HepG2 (cell line): ENCODE measurements around the gene CYLD. TPM values are rescaled to one million over a fixed set of nuclear protein-coding genes. Genes with fewer than 3 reads are reported as not detected.

Experiments
- ATAC-seq: fragments of 200-7000 bp; cut with Tn5 transposase; 3 replicates; pipeline ENCODE4 v1.9.1; 2020; ENCODE audit warnings: mild to moderate bottlenecking, moderate library complexity
- BruUV-seq: library from RNA; stranded (reverse); fragments of 400-500 nt; replicated peaks from 2 replicates; lab custom pipeline; 2021; lab: Mats Ljungman, UMichigan
- CTCF ChIA-PET: fragments of 300-600 bp; formaldehyde crosslinking; extraction: SDS; loops from one replicate; lab custom pipeline; 2021; ENCODE audit warnings: low total read pairs, inconsistent platforms, low intra/inter-chr PET ratio; lab: Yijun Ruan, JAX
- POLR2A ChIA-PET: fragments of 350-600 bp; sonication (Branson Sonifier 250); formaldehyde crosslinking; loops from one replicate; lab custom pipeline; 2020; ENCODE audit warnings: antibody characterized with exemption, inconsistent platforms; lab: Yijun Ruan, JAX
- DNase-seq: peaks from one replicate; pipeline ENCODE4 v3.0.0-alpha.2; 2015; ENCODE audit warnings: low spot score
- FAIRE-seq: peaks from 3 replicates; lab custom pipeline; 2011; peaks lifted over from hg19 to GRCh38; lab: Jason Lieb, UNC
- H2AFZ ChIP-seq: one replicate; pipeline ENCODE4 v1.6.1; 2011; ENCODE audit warnings: low read length, inconsistent platforms
- H3K27ac ChIP-seq: fragments of 300-600 bp; 3 replicates; pipeline ENCODE4 v1.8.0; 2011; ENCODE audit warnings: mixed run types, mild to moderate bottlenecking, mixed read lengths, low read length, inconsistent platforms; ENCODE audit not compliant: insufficient read depth; ENCODE audit errors: extremely low read length
- H3K27me3 ChIP-seq, 2 experiments: fragments of 200-600 bp in 1 of 2; 2 replicates in 1 of 2; 3 replicates in 1 of 2; pipeline versions ENCODE4 v1.6.0 to v1.8.0; 2011; ENCODE audit warnings: low read length in 2 of 2, mild to moderate bottlenecking in 2 of 2, moderate library complexity in 2 of 2, inconsistent platforms in 1 of 2; ENCODE audit not compliant: insufficient read depth in 2 of 2, control insufficient read depth in 1 of 2
- H3K36me3 ChIP-seq, 2 experiments: fragments of 200-600 bp in 1 of 2; replicated peaks in 1 of 2; 2 replicates in 1 of 2; 3 replicates in 1 of 2; pipeline versions ENCODE4 v1.5.1 to v1.8.0; 2011; ENCODE audit warnings: low read length in 2 of 2, inconsistent platforms in 1 of 2; ENCODE audit not compliant: insufficient read depth in 2 of 2, control insufficient read depth in 1 of 2
- H3K4me1 ChIP-seq: 2 replicates; pipeline ENCODE4 v1.5.1; 2012; ENCODE audit warnings: low read length, inconsistent platforms; ENCODE audit not compliant: insufficient read depth
- H3K4me2 ChIP-seq: 2 replicates; pipeline ENCODE4 v1.6.0; 2011; ENCODE audit warnings: low read depth, low read length, inconsistent platforms
- H3K4me3 ChIP-seq, 3 experiments: fragments of 200-600 bp in 1 of 3; sonication (generic), shearing (Covaris generic) in 1 of 3; replicated peaks in 1 of 3; 2 replicates each; pipeline ENCODE4 v1.5.1; 2011 to 2016; ENCODE audit warnings: low read length in 3 of 3, inconsistent platforms in 2 of 3, low read depth in 2 of 3, mild to moderate bottlenecking in 2 of 3, control low read depth in 1 of 3, mixed read lengths in 1 of 3; ENCODE audit not compliant: insufficient read depth in 1 of 3
- H3K79me2 ChIP-seq: one replicate; pipeline ENCODE4 v1.6.1; 2011; ENCODE audit warnings: low read length, inconsistent platforms; ENCODE audit not compliant: insufficient read depth
- H3K9ac ChIP-seq: 2 replicates; pipeline ENCODE4 v1.6.0; 2011; ENCODE audit warnings: mild to moderate bottlenecking, low read depth, low read length, inconsistent platforms; ENCODE audit not compliant: insufficient read depth
- H3K9me3 ChIP-seq: 2 replicates; pipeline ENCODE4 v1.5.1; 2012; ENCODE audit warnings: mild to moderate bottlenecking, low read length
- H4K20me1 ChIP-seq: 2 replicates; pipeline ENCODE4 v1.6.0; 2011; ENCODE audit warnings: inconsistent platforms, mild to moderate bottlenecking, low read length, moderate library complexity; ENCODE audit not compliant: insufficient read depth
- ARNTL ChIP-seq: sonication (generic); formaldehyde crosslinking; IDR thresholded peaks from 2 replicates; pipeline ENCODE4 v1.4.0; 2020; ENCODE audit warnings: mild to moderate bottlenecking, missing genetic modification reagents
- MAFG ChIP-seq: sonication (generic); formaldehyde crosslinking; IDR thresholded peaks from 2 replicates; pipeline ENCODE4 v1.5.1; 2020; ENCODE audit warnings: mild to moderate bottlenecking, missing genetic modification reagents
- MLLT10 ChIP-seq: sonication (generic); formaldehyde crosslinking; IDR thresholded peaks from 2 replicates; pipeline ENCODE4 v1.4.0; 2020; ENCODE audit warnings: missing genetic modification reagents
- NRL ChIP-seq: sonication (generic); formaldehyde crosslinking; IDR thresholded peaks from 2 replicates; pipeline ENCODE4 v1.5.0; 2020; ENCODE audit warnings: missing genetic modification reagents, mild to moderate bottlenecking, moderate library complexity, borderline replicate concordance
- ONECUT2 ChIP-seq: sonication (generic); formaldehyde crosslinking; IDR thresholded peaks from 2 replicates; pipeline ENCODE4 v1.4.0; 2020; ENCODE audit warnings: missing genetic modification reagents
- PRPF4 ChIP-seq: fragments of 200-400 bp; formaldehyde crosslinking; IDR thresholded peaks from 2 replicates; pipeline ENCODE4 v1.6.1; 2016; ENCODE audit warnings: low read length, low read depth; ENCODE audit not compliant: poor library complexity, severe bottlenecking
- STAT5B ChIP-seq: sonication (generic); formaldehyde crosslinking; IDR thresholded peaks from 2 replicates; pipeline ENCODE4 v1.4.0; 2020; ENCODE audit warnings: missing genetic modification reagents
- ZFP37 ChIP-seq: sonication (generic); formaldehyde crosslinking; IDR thresholded peaks from 2 replicates; pipeline ENCODE4 v1.4.0; 2020; ENCODE audit warnings: missing genetic modification reagents, borderline replicate concordance
- ZIK1 ChIP-seq: sonication (generic); formaldehyde crosslinking; IDR thresholded peaks from 2 replicates; pipeline ENCODE4 v1.5.0; 2020; ENCODE audit warnings: mild to moderate bottlenecking, low read depth, missing genetic modification reagents, borderline replicate concordance
- ZNF253 ChIP-seq: sonication (generic); formaldehyde crosslinking; IDR thresholded peaks from 2 replicates; pipeline ENCODE4 v1.8.0; 2022; ENCODE audit warnings: mild to moderate bottlenecking, missing genetic modification reagents, borderline replicate concordance
- ZSCAN12 ChIP-seq: sonication (generic); formaldehyde crosslinking; IDR thresholded peaks from 2 replicates; pipeline ENCODE4 v1.9.0; 2021; ENCODE audit warnings: mild to moderate bottlenecking, missing genetic modification reagents
- WGBS: methylation state at CpG from one replicate; pipeline ENCODE4 v1.1.6; 2017; ENCODE audit warnings: low lambda C conversion rate; 5-methylcytosine and 5-hydroxymethylcytosine counted together
- in situ Hi-C: cut with HindIII; loops from 2 replicates; pipeline ENCODE4 v1.10.0; 2017; ENCODE audit warnings: low pct_unique_long_range_greater_than_20kb; ENCODE audit not compliant: extremely low pct_ligation_motif_present
- intact Hi-C: fragments of 100-400 bp; cut with micrococcal nuclease; formaldehyde crosslinking; loops from one replicate; pipeline ENCODE4 v1.10.0; 2022; ENCODE audit not compliant: unreplicated experiment
- polyA plus RNA-seq, 8 experiments: library from polyadenylated mRNA; depleted of rRNA in 3 of 8; stranded (reverse) in 7 of 8; unstranded in 1 of 8; fragments of >200 nt; fragmentation: Illumina TruSeq in 4 of 8; extraction: Trizol in 4 of 8; gene quantifications; 2 replicates each; pipeline versions ENCODE4 v1.2.1 to v1.2.3, GENCODE V29; 2011 to 2016; ENCODE audit warnings: low read depth in 4 of 8, missing spikeins in 1 of 8, mixed read lengths in 1 of 8; ENCODE audit not compliant: insufficient read depth in 1 of 8
- total RNA-seq, 5 experiments: library from RNA; depleted of rRNA; stranded (reverse); fragments of >200 nt; fragmentation: Illumina TruSeq; extraction: Trizol; gene quantifications; 2 replicates each; pipeline ENCODE4 v1.2.3, GENCODE V29; 2016; ENCODE audit warnings: low read depth in 1 of 5
- TF ChIP-seq, protein P1 (sequence below): sonication (generic); formaldehyde crosslinking; IDR thresholded peaks from 2 replicates; pipeline ENCODE4 v1.9.0; 2022; ENCODE audit warnings: missing genetic modification reagents, mild to moderate bottlenecking, borderline replicate concordance
- TF ChIP-seq, protein P2 (sequence below): sonication (generic); formaldehyde crosslinking; IDR thresholded peaks from 2 replicates; pipeline ENCODE4 v1.9.0; 2022; ENCODE audit warnings: low read depth, missing genetic modification reagents
- TF ChIP-seq, protein P3 (sequence below): sonication (generic); IDR thresholded peaks from 2 replicates; pipeline ENCODE4 v1.6.1; 2016; ENCODE audit warnings: low read depth, borderline replicate concordance
- TF ChIP-seq, protein P4 (sequence below): sonication (generic); formaldehyde crosslinking; IDR thresholded peaks from 2 replicates; pipeline ENCODE4 v1.8.1; 2022; ENCODE audit warnings: mild to moderate bottlenecking, missing genetic modification reagents
- TF ChIP-seq, protein P5 (sequence below): sonication (generic); formaldehyde crosslinking; IDR thresholded peaks from 2 replicates; pipeline ENCODE4 v1.5.0; 2020; ENCODE audit warnings: missing genetic modification reagents
- TF ChIP-seq, protein P6 (sequence below): sonication (generic); formaldehyde crosslinking; IDR thresholded peaks from 2 replicates; pipeline ENCODE4 v1.4.0; 2020; ENCODE audit warnings: missing genetic modification reagents, borderline replicate concordance

CYLD gene
- total and polyA plus RNA-seq, 2 of the 13 experiments (the other 11 are each of a cell fraction or from before 2014, with no cell fraction given) = 6.1 to 11.4 TPM

DNA sequence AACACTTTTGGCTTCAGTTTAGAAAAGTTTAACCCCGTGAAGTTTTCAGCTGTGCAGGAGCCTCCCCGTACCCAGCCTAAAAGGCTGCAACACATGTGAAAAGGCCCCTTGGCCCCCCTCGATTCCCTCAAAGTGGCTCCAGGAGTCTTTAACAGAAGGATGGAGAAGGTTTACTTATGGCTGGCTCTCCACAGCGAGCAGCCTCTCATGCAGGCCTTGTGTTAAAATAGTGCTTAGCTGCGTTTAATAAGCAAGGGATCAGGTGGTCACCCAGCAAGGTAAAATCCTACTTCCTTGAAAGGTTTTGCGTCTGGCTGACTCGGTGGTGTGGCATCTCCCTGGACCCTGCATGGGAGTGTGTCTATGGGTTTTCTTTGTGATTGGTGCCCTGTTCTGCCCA is 8.4 kb upstream of the CYLD start:
- FAIRE-seq (no peak), DNase-seq (no peak), ATAC-seq (no peak)
- Histone ChIP-seq H3K9ac (no peak overlapping the region), H3K4me2 (no peak overlapping the region), H3K36me3 (no peaks in the 10 kb centered on the region), H3K27ac (no peak overlapping the region), H3K9me3 (no peaks in the 10 kb centered on the region), H3K4me3 (no peak overlapping the region), H3K27me3 (peaks cover 0 to 20% of the 10 kb centered on the region in 2 experiments; a peak in 2 of 5 replicates), H3K79me2 (no peaks in the 10 kb centered on the region), H4K20me1 (no peaks in the 10 kb centered on the region), H3K4me1 (no peaks in the 10 kb centered on the region), H2AFZ (no peak overlapping the region)
- BruUV-seq = no TSS peak
- WGBS = 34% methylated on average over 7 of the region's 7 CpGs
- POLR2A ChIA-PET = interaction anchor here (0.5 kb wide), 1 partner anchor 291 kb away, joined by 3 read pairs; no protein-coding TSS in a partner anchor
- TF ChIP-seq NRL (CRISPR knock-in tag) (no peak), ZNF253 (CRISPR knock-in tag) (no peak), MLLT10 (CRISPR knock-in tag) (no peak), ZIK1 (no peak), ZSCAN12 (CRISPR knock-in tag) (no peak), ARNTL (CRISPR knock-in tag) (no peak), ZFP37 (CRISPR knock-in tag) (no peak), STAT5B (CRISPR knock-in tag) (no peak), PRPF4 (no peak), MAFG (no peak), ONECUT2 (CRISPR knock-in tag) (no peak)
- TF ChIP-seq, protein P1, sequence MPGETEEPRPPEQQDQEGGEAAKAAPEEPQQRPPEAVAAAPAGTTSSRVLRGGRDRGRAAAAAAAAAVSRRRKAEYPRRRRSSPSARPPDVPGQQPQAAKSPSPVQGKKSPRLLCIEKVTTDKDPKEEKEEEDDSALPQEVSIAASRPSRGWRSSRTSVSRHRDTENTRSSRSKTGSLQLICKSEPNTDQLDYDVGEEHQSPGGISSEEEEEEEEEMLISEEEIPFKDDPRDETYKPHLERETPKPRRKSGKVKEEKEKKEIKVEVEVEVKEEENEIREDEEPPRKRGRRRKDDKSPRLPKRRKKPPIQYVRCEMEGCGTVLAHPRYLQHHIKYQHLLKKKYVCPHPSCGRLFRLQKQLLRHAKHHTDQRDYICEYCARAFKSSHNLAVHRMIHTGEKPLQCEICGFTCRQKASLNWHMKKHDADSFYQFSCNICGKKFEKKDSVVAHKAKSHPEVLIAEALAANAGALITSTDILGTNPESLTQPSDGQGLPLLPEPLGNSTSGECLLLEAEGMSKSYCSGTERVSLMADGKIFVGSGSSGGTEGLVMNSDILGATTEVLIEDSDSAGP = no peak
- TF ChIP-seq, protein P2, sequence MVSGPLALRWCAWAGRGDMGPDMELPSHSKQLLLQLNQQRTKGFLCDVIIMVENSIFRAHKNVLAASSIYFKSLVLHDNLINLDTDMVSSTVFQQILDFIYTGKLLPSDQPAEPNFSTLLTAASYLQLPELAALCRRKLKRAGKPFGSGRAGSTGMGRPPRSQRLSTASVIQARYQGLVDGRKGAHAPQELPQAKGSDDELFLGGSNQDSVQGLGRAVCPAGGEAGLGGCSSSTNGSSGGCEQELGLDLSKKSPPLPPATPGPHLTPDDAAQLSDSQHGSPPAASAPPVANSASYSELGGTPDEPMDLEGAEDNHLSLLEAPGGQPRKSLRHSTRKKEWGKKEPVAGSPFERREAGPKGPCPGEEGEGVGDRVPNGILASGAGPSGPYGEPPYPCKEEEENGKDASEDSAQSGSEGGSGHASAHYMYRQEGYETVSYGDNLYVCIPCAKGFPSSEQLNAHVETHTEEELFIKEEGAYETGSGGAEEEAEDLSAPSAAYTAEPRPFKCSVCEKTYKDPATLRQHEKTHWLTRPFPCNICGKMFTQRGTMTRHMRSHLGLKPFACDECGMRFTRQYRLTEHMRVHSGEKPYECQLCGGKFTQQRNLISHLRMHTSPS = no peak
- TF ChIP-seq, protein P3, sequence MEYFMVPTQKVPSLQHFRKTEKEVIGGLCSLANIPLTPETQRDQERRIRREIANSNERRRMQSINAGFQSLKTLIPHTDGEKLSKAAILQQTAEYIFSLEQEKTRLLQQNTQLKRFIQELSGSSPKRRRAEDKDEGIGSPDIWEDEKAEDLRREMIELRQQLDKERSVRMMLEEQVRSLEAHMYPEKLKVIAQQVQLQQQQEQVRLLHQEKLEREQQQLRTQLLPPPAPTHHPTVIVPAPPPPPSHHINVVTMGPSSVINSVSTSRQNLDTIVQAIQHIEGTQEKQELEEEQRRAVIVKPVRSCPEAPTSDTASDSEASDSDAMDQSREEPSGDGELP = no peak
- TF ChIP-seq, protein P4, sequence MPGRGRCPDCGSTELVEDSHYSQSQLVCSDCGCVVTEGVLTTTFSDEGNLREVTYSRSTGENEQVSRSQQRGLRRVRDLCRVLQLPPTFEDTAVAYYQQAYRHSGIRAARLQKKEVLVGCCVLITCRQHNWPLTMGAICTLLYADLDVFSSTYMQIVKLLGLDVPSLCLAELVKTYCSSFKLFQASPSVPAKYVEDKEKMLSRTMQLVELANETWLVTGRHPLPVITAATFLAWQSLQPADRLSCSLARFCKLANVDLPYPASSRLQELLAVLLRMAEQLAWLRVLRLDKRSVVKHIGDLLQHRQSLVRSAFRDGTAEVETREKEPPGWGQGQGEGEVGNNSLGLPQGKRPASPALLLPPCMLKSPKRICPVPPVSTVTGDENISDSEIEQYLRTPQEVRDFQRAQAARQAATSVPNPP (CRISPR knock-in tag) = no peak
- TF ChIP-seq, protein P5, sequence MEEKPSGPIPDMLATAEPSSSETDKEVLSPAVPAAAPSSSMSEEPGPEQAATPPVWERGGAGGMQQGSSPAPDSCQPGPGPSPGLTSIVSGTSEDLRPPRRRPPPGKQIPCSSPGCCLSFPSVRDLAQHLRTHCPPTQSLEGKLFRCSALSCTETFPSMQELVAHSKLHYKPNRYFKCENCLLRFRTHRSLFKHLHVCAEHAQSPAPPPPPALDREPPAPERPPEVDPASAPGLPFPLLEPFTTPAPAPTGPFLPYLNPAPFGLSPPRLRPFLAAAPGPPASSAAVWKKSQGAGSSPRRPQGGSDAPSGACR (CRISPR knock-in tag) = no peak
- TF ChIP-seq, protein P6, sequence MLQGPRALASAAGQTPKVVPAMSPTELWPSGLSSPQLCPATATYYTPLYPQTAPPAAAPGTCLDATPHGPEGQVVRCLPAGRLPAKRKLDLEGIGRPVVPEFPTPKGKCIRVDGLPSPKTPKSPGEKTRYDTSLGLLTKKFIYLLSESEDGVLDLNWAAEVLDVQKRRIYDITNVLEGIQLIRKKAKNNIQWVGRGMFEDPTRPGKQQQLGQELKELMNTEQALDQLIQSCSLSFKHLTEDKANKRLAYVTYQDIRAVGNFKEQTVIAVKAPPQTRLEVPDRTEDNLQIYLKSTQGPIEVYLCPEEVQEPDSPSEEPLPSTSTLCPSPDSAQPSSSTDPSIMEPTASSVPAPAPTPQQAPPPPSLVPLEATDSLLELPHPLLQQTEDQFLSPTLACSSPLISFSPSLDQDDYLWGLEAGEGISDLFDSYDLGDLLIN = no peak
- CTCF ChIA-PET = no interaction called here
- in situ Hi-C loops = no loop called here
- intact Hi-C loops = no loop called here
